Suppressor macrophage treated with lipopolysaccharide for 4 hours (primary cell): Measurements from ENCODE around the gene THSD1.
A peak's percentile ranks its signal among the peaks of the same experiment; 100 is the strongest.
"Not testable (repeated sequence)": the region's sequence is repeated elsewhere in the genome, so short reads cannot be mapped to it uniquely, and the experiment has no call there.

Experiments used
- DNase-seq: peaks from one replicate; pipeline ENCODE4 v3.0.0-alpha.2; 2020

The THSD1 gene

DNA sequence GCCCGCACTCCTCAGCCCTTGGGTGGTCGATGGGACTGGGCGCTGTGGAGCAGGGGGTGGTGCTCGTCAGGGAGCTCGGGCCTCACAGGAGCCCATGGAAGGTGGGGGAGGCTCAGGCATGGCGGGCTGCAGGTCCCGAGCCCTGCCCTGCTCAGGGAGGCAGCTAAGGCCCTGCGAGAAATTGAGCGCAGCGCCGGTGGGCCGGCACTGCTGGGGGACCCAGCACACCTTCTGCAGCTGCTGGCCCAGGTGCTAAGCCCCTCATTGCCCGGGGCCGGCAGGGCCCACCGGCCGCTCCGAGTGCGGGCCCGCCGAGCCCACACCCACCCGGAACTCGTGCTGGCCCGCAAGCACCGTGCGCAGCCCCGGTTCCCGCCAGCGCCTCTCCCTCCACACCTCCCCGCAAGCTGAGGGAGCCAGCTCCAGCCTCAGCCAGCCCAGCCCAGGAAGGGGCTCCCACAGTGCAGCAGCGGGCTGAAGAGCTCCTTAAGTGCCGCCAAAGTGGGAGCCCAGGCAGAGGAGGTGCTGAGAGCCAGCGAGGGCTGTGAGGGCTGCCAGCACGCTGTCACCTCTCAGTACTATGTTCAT lies 2.2 kb upstream of the THSD1 start:
- not testable (repeated sequence) for DNase-seq

- not testable (repeated sequence) for DNase-seq
Measured at GRCh38 chr13:52407436-52407835, 1.5 kb upstream of the THSD1 start.

DNA sequence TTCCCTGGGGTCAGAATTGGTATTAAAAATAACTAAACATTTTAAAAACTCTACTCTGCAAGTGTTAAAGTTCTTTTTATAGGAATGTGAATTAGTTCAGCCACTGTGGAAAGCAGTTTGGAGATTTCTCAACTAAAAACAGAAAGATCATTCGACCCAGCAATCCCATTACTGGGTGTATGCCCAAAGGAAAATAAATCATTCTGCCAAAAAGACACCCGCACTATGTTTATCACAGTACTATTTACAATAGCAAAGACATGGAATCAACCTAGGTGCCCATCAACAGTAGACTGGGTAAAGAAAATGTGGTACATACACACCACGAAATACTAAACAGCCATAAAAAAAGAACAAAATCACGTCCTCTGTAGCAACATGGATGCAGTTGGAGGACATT lies 657 bp upstream of the THSD1 start:
- no peak for DNase-seq

DNA sequence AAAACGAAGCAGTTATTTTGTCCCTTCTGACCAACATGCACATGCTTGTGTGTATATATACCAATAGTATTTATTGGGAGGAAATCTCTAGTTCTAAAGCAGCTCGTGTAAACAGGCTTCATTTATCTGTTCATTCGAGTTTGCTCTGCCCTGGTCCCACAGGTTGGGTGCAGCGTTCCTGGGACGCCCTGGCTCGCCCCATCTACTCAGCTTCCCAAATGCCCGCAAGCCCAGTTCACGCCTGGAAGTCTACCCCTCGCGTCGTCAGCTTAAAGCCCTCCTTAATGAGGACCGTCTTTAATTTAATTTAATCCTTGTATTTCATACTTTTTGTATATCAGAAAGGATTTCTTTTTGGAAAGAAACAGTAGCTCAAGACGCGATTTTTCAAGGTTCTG lies 604 bp downstream of the THSD1 start:
- no peak for DNase-seq

- DNase-seq: peak; percentile 5
Measured at GRCh38 chr13:52399708-52400107, 6.3 kb downstream of the THSD1 start.

GRCh38 chr13:52399046-52399445 lies 6.9 kb downstream of the THSD1 start:
- no peak for DNase-seq

GRCh38 chr13:52395704-52396103 lies 10.3 kb downstream of the THSD1 start:
- DNase-seq: peak; percentile 68

- DNase-seq: peak; percentile 19
Measured at GRCh38 chr13:52394586-52394985, 11.4 kb downstream of the THSD1 start.

DNA sequence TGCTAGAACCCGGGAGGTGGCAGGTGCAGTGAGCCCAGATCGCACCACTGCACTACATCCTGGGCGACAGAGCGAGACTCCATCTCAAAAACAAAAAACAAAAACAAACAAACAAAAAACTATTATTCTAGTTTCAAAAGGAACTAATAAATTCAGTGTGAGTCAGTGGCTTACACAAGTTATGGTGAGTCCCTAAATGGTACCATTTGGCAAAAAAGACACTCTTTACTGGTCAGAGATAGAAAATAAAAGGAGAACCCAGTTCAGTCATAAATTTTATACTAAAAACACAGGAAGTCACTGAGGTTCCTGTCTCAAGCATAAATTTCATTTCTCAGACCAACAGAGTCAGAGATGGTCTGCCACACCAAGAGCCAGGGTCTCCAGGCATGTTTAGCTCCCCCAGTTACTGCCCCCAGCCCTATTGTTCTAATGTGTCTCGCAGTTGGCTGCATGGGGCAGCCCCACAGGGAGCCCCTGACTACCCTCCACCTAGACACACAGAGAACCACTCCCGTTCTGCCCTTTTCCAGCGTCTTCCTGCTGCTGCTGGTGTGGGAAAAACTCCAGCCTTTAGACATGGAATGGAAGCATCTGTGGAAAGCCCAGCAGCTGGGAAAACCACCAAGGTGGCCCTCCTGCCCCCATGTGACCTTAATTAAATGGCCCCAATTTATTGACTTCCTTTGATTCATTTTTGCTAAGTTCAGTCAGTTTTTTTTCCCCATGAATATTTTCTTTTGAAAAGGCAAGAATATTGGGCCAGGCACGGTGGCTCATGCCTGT lies 12.2 kb downstream of the THSD1 start:
- DNase-seq: peak; percentile 25

DNA sequence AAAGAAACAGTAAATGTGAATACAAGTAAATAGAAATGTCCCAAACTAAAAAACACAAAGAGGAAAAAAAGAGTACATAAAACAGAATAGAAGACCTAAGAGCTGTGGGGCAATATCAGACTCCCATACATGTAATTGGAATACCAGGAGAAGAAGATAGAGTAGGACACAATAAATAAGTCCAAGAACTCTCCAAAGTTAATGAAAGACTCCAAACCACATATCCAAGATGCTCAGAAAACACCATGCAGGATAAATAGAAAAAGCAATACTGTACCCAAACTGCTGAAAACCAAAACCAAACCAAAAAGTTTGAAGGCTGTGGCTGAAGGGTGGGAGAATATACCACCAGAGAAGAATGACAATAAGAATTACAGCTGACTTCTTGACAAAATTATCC lies 18.3 kb downstream of the THSD1 start:
- DNase-seq: no peak

DNA sequence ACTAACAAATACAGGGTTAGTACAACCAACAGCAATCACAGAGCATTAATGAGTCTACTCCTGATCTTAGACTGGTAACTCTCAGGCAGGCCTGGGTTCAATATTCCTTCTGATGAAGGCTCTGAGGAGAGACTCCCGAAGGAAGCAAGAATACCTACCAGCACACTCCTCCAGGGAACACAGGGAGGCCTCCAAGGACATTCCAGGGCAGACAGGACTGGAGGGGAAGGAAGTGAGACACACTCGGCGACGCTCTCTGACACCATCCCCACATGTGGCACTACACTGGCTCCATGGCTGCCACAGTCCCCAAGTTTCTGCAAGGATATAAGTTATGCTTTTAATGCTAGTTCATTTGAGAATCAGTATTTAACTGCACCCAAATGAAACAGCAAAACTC lies 20.1 kb downstream of the THSD1 start:
- no peak for DNase-seq

GRCh38 chr13:52383366-52383765 lies 22.6 kb downstream of the THSD1 start:
- DNase-seq: no peak

DNA sequence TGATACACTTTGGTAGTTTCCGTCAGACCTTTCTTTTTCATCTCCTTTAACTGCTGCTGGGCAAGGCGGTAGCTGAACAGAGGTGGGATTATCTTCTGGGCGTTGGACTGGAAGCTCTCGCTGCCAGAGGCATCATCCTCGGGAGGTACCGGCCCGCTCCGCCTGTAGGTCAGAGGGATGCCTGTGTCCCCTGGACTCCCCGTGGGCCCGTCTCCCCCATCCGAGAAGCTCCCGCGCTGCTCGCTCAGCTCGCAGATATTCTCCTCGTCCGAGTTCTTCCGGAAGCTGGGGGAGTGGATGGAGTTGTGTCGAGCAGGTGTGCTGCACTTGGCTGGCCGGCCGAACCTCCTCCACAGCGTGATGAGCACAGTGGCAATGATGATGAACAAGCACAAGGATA lies 27.7 kb downstream of the THSD1 start:
- no peak for DNase-seq

DNA sequence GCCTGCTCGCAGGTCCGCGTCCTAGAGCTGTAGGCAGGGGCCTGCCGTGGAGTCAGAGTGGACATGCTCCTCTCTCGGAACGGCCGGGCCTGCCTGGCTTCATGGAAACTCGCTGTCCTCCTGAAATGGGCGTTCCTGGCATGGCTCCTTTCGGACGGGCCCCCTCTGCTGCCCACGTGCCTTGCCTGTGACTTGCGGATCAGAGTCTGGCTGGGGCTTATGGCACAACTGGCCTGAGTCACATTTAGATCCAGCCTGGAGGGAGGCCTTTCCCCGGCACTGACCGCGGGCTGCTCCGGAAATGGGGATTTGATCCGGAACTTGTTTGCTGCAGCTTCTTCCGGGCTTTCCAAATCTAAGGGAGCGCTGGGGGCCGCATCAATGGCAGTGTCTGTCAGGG lies 28.1 kb downstream of the THSD1 start:
- no peak for DNase-seq

- no peak for DNase-seq
Measured at GRCh38 chr13:52374873-52375411, 31.0 kb downstream of the THSD1 start.

GRCh38 chr13:52374389-52374788 lies 31.6 kb downstream of the THSD1 start:
- DNase-seq: no peak

GRCh38 chr13:52373277-52373676 lies 32.7 kb downstream of the THSD1 start:
- DNase-seq: not testable (repeated sequence)

DNA sequence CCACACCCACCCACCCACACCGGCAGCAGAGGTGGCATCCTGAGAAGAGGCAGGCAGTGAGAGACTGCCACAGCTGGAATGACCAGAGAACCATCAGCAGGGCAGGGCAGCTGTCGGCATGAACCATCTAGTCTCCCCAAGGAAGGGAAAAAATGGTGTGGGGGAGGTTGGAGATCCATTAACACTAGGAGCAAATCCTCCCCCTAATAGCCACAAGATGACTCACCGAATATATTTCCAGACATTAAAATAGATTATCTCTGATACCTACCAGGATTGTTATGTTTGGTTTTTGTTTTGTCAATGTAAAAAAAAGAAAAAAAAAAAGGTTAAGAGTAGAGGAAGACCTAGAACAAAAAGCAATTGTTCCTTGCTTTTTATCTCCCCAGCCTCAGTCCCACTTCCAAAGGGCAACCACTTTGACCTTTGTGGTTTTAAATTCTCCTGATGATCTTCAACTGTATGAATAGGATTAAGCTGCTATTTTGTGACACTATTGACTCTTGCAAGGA lies 34.2 kb downstream of the THSD1 start:
- no peak for DNase-seq

DNA sequence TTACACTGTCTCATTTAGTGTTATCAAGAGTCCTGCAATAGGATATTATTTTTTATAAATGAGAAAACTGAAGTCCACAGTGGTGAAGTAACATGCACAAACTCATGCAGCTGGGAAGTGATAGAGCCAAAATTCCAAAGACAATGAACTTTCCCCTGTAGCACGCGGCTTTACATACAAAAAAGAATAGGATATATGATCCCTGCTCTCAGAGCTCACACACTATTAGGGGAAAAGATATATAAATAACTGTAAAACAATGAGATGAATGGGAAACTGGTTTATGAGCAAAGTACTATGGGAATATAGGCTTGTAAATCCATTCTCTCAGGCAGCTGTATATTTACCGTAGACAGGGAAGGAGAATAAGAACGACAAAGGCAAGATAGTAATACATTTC lies 39.7 kb downstream of the THSD1 start:
- DNase-seq: no peak

- DNase-seq: not testable (repeated sequence)
Measured at GRCh38 chr13:52362169-52362887, 43.6 kb downstream of the THSD1 start.

DNA sequence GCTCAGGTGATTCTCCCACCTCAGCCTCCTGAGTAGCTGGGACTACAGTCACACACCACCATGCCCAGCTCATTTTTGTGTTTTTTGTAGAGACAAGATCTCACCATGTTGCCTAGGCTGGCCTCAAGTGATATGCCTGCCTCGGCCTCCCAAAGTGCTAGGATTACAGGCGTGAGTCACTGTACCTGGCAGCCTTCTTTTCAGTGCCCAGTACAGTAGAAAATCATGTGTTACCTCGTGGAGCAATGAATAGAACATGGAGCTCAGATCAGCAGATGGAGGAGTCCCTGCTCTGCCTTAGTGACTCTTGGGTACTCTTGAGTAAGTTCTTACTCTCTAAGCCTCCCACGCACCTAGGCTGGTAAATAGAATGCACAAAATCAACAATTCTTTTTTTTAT lies 44.7 kb downstream of the THSD1 start:
- DNase-seq: no peak

DNA sequence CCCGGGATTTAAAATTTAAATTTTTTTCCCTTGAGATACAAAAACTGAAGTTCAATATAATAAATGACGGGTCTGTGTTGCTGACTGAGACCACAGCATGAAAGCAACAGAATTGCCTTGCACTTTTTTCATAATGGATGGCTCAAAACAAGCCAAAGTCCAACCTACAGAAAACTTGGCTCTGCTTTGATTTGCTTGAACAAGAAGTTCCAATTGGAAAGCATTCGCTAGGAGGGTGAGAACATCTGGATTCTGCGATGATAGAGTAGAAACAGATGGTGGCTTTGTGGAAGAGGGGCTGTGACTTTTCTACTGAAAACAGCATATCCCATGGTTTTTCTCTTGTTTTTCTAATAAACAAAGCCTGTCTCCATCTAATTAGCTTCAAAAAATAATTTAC lies 46.4 kb downstream of the THSD1 start:
- no peak for DNase-seq

DNA sequence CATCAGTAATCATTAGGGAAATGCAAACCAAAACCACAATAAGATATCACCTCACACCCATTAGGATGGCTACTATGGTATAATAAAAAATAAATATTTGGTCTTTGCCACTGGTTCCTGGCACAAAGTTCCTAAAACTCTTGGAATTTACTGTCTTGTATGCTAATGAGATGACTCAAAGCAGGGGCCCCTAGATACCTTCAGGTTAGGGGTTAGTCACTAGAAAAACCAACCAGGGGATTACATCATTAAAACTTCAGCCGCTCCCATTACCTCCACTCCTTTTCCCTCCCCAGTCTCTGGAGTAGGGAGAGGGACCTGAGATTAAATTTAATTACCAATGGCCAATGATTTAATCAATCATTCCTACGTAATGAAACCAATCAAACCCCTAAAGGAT lies 49.6 kb downstream of the THSD1 start:
- DNase-seq: no peak

GRCh38 chr13:52353193-52353592 lies 52.8 kb downstream of the THSD1 start:
- DNase-seq: no peak
